ENCODE measurements around the gene UROC1.
A peak's percentile ranks its signal among the peaks of the same experiment; 100 is the strongest.

The UROC1 gene

GRCh38 chr3:126516152-126516935 lies 1.2 kb downstream of the UROC1 start:
- DNase-seq, result peak; percentile 6

- peak; percentile 13 for DNase-seq
Measured at GRCh38 chr3:126515066-126515706, 2.4 kb downstream of the UROC1 start.

GRCh38 chr3:126514161-126514560 lies 3.4 kb downstream of the UROC1 start:
- DNase-seq, result no peak

- DNase-seq, result no peak
Measured at GRCh38 chr3:126512916-126513650, 4.5 kb downstream of the UROC1 start.

- no peak for DNase-seq
Measured at GRCh38 chr3:126512026-126512425, 5.5 kb downstream of the UROC1 start.

- no peak for DNase-seq
Measured at GRCh38 chr3:126511291-126511690, 6.3 kb downstream of the UROC1 start.

- peak; percentile 9 for DNase-seq
Measured at GRCh38 chr3:126510308-126510910, 7.2 kb downstream of the UROC1 start.

GRCh38 chr3:126509597-126510307 lies 7.8 kb downstream of the UROC1 start:
- DNase-seq, result peak; percentile 13

GRCh38 chr3:126508564-126508964 lies 9.0 kb downstream of the UROC1 start:
- no peak for DNase-seq

GRCh38 chr3:126507886-126508285 lies 9.7 kb downstream of the UROC1 start:
- no peak for DNase-seq

GRCh38 chr3:126503701-126504100 lies 13.9 kb downstream of the UROC1 start:
- DNase-seq, result no peak

GRCh38 chr3:126502656-126503055 lies 14.9 kb downstream of the UROC1 start:
- DNase-seq, result no peak

GRCh38 chr3:126501736-126502135 lies 15.8 kb downstream of the UROC1 start:
- no peak for DNase-seq

- DNase-seq, result no peak
Measured at GRCh38 chr3:126501054-126501453, 16.5 kb downstream of the UROC1 start.

GRCh38 chr3:126500016-126500415 lies 17.6 kb downstream of the UROC1 start:
- DNase-seq, result no peak

GRCh38 chr3:126499401-126499800 lies 18.2 kb downstream of the UROC1 start:
- no peak for DNase-seq

GRCh38 chr3:126498929-126499328 lies 18.6 kb downstream of the UROC1 start:
- DNase-seq, result no peak

- DNase-seq, result no peak
Measured at GRCh38 chr3:126498461-126498860, 19.1 kb downstream of the UROC1 start.

- DNase-seq, result no peak
Measured at GRCh38 chr3:126497956-126498355, 19.6 kb downstream of the UROC1 start.

GRCh38 chr3:126496894-126497850 lies 20.4 kb downstream of the UROC1 start:
- DNase-seq, result no peak

- DNase-seq, result no peak
Measured at GRCh38 chr3:126495786-126496185, 21.8 kb downstream of the UROC1 start.

- no peak for DNase-seq
Measured at GRCh38 chr3:126494970-126495230, 22.7 kb downstream of the UROC1 start.
